Nasal cavity respiratory epithelium epithelial cell of viscerocranial mucosa (primary cell): ENCODE results near the gene GPR45. TPM values are rescaled to one million over a fixed set of nuclear protein-coding genes. Genes with fewer than 3 reads are reported as not detected.

Experiments used
- total RNA-seq: library from RNA; depleted of rRNA; stranded (reverse); fragments of >200 nt; gene quantifications from 2 replicates; pipeline ENCODE4 v1.2.3, GENCODE V29; 2014

GPR45 gene, protein sequence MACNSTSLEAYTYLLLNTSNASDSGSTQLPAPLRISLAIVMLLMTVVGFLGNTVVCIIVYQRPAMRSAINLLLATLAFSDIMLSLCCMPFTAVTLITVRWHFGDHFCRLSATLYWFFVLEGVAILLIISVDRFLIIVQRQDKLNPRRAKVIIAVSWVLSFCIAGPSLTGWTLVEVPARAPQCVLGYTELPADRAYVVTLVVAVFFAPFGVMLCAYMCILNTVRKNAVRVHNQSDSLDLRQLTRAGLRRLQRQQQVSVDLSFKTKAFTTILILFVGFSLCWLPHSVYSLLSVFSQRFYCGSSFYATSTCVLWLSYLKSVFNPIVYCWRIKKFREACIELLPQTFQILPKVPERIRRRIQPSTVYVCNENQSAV
- total RNA-seq = not detected in 2 replicates

GRCh38 chr2:105241443-105241842 is at the start of gene GPR45:
Gene GPR45, plus strand, starts transcription at chr2:105241743. Its CDS starts 116 bp downstream, at chr2:105241859.

Other genes starting within 250 kb of the GPR45 start
- 30.5 and 39.3 TPM in 2 replicates for gene MRPS9, start 203.7 kb upstream of the GPR45 start, total RNA-seq
- gene TGFBRAP1, start 88.0 kb downstream of the GPR45 start, total RNA-seq = 17.4 and 27.2 TPM in 2 replicates
- gene C2orf49, start 95.8 kb downstream of the GPR45 start, total RNA-seq = 28.3 and 38.6 TPM in 2 replicates
- gene FHL2, start 157.3 kb downstream of the GPR45 start, total RNA-seq = 60.8 and 130 TPM in 2 replicates